HCT116 (cell line): Measurements from ENCODE around the gene SLC16A11. TPM values are rescaled to one million over a fixed set of nuclear protein-coding genes. Genes with fewer than 3 reads are reported as not detected.

Source experiments
- ATAC-seq: fragments of 200-7000 bp; cut with Tn5 transposase; 2 replicates; pipeline ENCODE4 v1.9.1; 2020; ENCODE audit warnings: mild to moderate bottlenecking, moderate library complexity
- BruUV-seq: library from RNA; stranded (reverse); fragments of 400-500 nt; replicated peaks from 2 replicates; lab custom pipeline; 2021; lab: Mats Ljungman, UMichigan
- CTCF ChIA-PET: fragments of 300-600 bp; sonication (Branson Sonifier 250); formaldehyde crosslinking; loops from one replicate; lab custom pipeline; 2021; ENCODE audit warnings: antibody characterized with exemption; lab: Charles Lee
- POLR2A ChIA-PET: fragments of 300-600, 350-600 bp; sonication (Branson Sonifier 250); formaldehyde crosslinking; loops from one replicate; lab custom pipeline; 2021; ENCODE audit warnings: antibody characterized with exemption; lab: Charles Lee
- RAD21 ChIA-PET, 2 experiments: fragments of 300-600 bp; sonication (Branson Sonifier 250); formaldehyde crosslinking; loops; one replicate each; lab custom pipeline; 2023; ENCODE audit warnings: low total read pairs in 2 of 2; ENCODE audit not compliant: uncharacterized antibody in 2 of 2, unreplicated experiment in 2 of 2, low non-redundant PET in 1 of 2; lab: Charles Lee
- DNase-seq: peaks from one replicate; pipeline ENCODE4 v3.0.0-alpha.2; 2010; ENCODE audit warnings: low read depth, low spot score
- H2AFZ ChIP-seq: fragments of 200-600 bp; shearing (Covaris generic), sonication (generic); 2 replicates; pipeline ENCODE4 v1.6.1; 2017; ENCODE audit warnings: low read depth, mixed run types, mixed read lengths, antibody characterized with exemption, low read length; ENCODE audit not compliant: poor library complexity, severe bottlenecking
- H3K27ac ChIP-seq: 2 replicates; pipeline ENCODE4 v1.5.1; 2012; ENCODE audit warnings: low read depth, low read length
- H3K27me3 ChIP-seq: fragments of 200-600 bp; sonication (generic); 2 replicates; pipeline ENCODE4 v1.6.1; 2016; ENCODE audit warnings: mixed run types, low read length, mixed read lengths; ENCODE audit not compliant: insufficient read depth
- H3K36me3 ChIP-seq, 2 experiments: fragments of 200-500 bp in 1 of 2; fragments of 200-600 bp in 1 of 2; sonication (Bioruptor generic) in 1 of 2; sonication (generic) in 1 of 2; 2 replicates each; pipeline versions ENCODE4 v1.5.1 to v1.6.1; 2014 to 2016; ENCODE audit warnings: low read length in 2 of 2, inconsistent platforms in 1 of 2, mixed read lengths in 1 of 2, mixed run types in 1 of 2; ENCODE audit not compliant: insufficient read depth in 2 of 2, control insufficient read depth in 1 of 2
- H3K4me1 ChIP-seq, 2 experiments: fragments of 200-600 bp in 1 of 2; sonication (generic) in 1 of 2; 2 replicates each; pipeline versions ENCODE4 v1.5.1 to v1.6.1; 2012 to 2017; ENCODE audit warnings: low read length in 2 of 2, inconsistent platforms in 1 of 2, mild to moderate bottlenecking in 1 of 2, mixed read lengths in 1 of 2, mixed run types in 1 of 2, moderate library complexity in 1 of 2; ENCODE audit not compliant: insufficient read depth in 2 of 2, control insufficient read depth in 1 of 2
- H3K4me2 ChIP-seq: fragments of 200-600 bp; sonication (generic); 2 replicates; pipeline ENCODE4 v1.6.1; 2017; ENCODE audit warnings: mixed run types, low read length, mixed read lengths
- H3K4me3 ChIP-seq, 2 experiments: fragments of 200-600 bp in 1 of 2; sonication (generic) in 1 of 2; replicated peaks in 1 of 2; 2 replicates each; pipeline ENCODE4 v1.5.1; 2011 to 2016; ENCODE audit warnings: low read length in 2 of 2, control low read depth in 1 of 2, low read depth in 1 of 2, mild to moderate bottlenecking in 1 of 2, mixed read lengths in 1 of 2, mixed run types in 1 of 2
- H3K79me2 ChIP-seq: fragments of 200-600 bp; sonication (generic); 2 replicates; pipeline ENCODE4 v1.6.1; 2017; ENCODE audit warnings: mild to moderate bottlenecking, mixed run types, low read length, moderate library complexity, mixed read lengths; ENCODE audit not compliant: insufficient read depth
- H3K9ac ChIP-seq: fragments of 200-600 bp; sonication (generic); 2 replicates; pipeline ENCODE4 v1.6.1; 2016; ENCODE audit warnings: low read length, mixed read lengths
- H3K9me2 ChIP-seq: fragments of 200-600 bp; sonication (generic), shearing (Covaris generic); 2 replicates; pipeline ENCODE4 v1.6.1; 2017; ENCODE audit warnings: mixed run types, mild to moderate bottlenecking, moderate library complexity; ENCODE audit not compliant: insufficient read depth
- H3K9me3 ChIP-seq, 2 experiments: fragments of 200-500 bp in 1 of 2; fragments of 200-600 bp in 1 of 2; sonication (Bioruptor generic) in 1 of 2; sonication (generic) in 1 of 2; 2 replicates each; pipeline ENCODE4 v1.6.1; 2014 to 2017; ENCODE audit warnings: low read length in 2 of 2, mixed read lengths in 2 of 2, inconsistent platforms in 1 of 2, low read depth in 1 of 2, mild to moderate bottlenecking in 1 of 2, mixed run types in 1 of 2, moderate library complexity in 1 of 2; ENCODE audit not compliant: control insufficient read depth in 1 of 2, insufficient read depth in 1 of 2
- H4K20me1 ChIP-seq: fragments of 200-600 bp; sonication (generic), shearing (Covaris generic); 2 replicates; pipeline ENCODE4 v1.6.1; 2017; ENCODE audit warnings: mixed run types, mild to moderate bottlenecking, moderate library complexity; ENCODE audit not compliant: insufficient read depth
- EGR1 ChIP-seq: IDR thresholded peaks from 2 replicates; pipeline ENCODE4 v1.6.1; 2012; ENCODE audit warnings: low read depth
- EZH2 ChIP-seq: fragments of 200-600 bp; sonication (generic); IDR thresholded peaks from 2 replicates; pipeline ENCODE4 v1.6.1; 2017; ENCODE audit warnings: antibody characterized with exemption, mixed run types
- EZH2phosphoT487 ChIP-seq: fragments of 200-600 bp; IDR thresholded peaks from 2 replicates; pipeline ENCODE4 v1.6.1; 2018; ENCODE audit warnings: antibody characterized with exemption, borderline replicate concordance
- JUND ChIP-seq: IDR thresholded peaks from 2 replicates; pipeline ENCODE4 v1.6.1; 2012
- POLR2A ChIP-seq: IDR thresholded peaks from 2 replicates; pipeline ENCODE4 v1.7.0; 2011; ENCODE audit warnings: borderline replicate concordance; ENCODE audit not compliant: insufficient read depth, insufficient read length; ENCODE audit errors: extremely low read depth
- ZFX ChIP-seq: fragments of 450-650 bp; IDR thresholded peaks from 2 replicates; pipeline ENCODE4 v1.6.1; 2017
- ZNF274 ChIP-seq: fragments of 200-500 bp; sonication (Bioruptor generic); IDR thresholded peaks from 2 replicates; pipeline ENCODE4 v1.6.1; 2014; ENCODE audit warnings: mild to moderate bottlenecking, low read depth, low read length, inconsistent platforms
- intact Hi-C: fragments of 100-400 bp; cut with micrococcal nuclease; formaldehyde crosslinking; loops from 2 replicates; pipeline ENCODE4 v1.10.0; 2022
- total RNA-seq: library from RNA; stranded (reverse); gene quantifications from one replicate; pipeline ENCODE4 v1.2.1, GENCODE V29; 2021; ENCODE audit not compliant: unreplicated experiment
- TF ChIP-seq, protein P1 (sequence below): IDR thresholded peaks from 2 replicates; pipeline ENCODE4 v1.6.1; 2012
- TF ChIP-seq, protein P2 (sequence below), 3 experiments: fragments of 200-600 bp in 1 of 3; sonication (generic) in 1 of 3; IDR thresholded peaks in 2 of 3; conservative IDR thresholded peaks in 1 of 3; 2 replicates each; pipeline ENCODE4 v1.5.1; 2012 to 2017; ENCODE audit warnings: low read depth in 2 of 3, low read length in 2 of 3, antibody characterized with exemption in 1 of 3, borderline replicate concordance in 1 of 3, control low read depth in 1 of 3, mild to moderate bottlenecking in 1 of 3, mixed read lengths in 1 of 3, mixed run types in 1 of 3, moderate library complexity in 1 of 3; ENCODE audit not compliant: insufficient read depth in 1 of 3
- TF ChIP-seq, protein P3 (sequence below): IDR thresholded peaks from 2 replicates; pipeline ENCODE4 v1.6.1; 2012; ENCODE audit warnings: low read depth
- TF ChIP-seq, protein P4 (sequence below): IDR thresholded peaks from 2 replicates; pipeline ENCODE4 v1.6.1; 2011; ENCODE audit warnings: mild to moderate bottlenecking, low read length, moderate library complexity; ENCODE audit not compliant: insufficient replicate concordance; ENCODE audit errors: extremely low read depth

SLC16A11 gene
- total RNA-seq, 1 experiment from 2014 or later = not detected

DNA sequence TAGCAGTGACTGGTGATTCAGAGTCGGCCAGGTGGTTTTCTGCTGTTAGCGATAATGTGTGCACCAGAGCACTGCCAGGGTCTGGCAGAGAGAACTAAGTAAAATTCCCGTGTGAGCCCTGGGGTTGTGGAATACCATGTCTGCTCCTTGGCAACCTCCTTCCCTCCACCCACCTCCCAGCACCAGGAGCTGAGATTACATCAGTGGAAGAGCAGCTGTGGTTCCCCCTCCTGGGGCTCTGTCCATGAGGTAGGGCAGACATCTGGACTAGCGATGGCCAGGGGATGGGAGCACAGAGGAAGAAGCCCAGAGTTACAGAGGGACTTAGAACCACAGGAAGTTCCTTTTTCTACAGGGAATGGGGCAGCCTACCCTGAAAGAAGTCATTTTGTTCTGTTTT lies 20.4 kb upstream of the SLC16A11 start:
- no peaks in the 10 kb centered on the region for H3K79me2 ChIP-seq
- intact Hi-C loops = no loop called here
- H3K4me1 ChIP-seq = peaks cover 16 to 25% of the 10 kb centered on the region in 2 experiments
- no peaks in the 10 kb centered on the region for H3K9me2 ChIP-seq
- RAD21 ChIA-PET = no interaction called here
- H3K9me3 ChIP-seq = no peaks in the 10 kb centered on the region
- DNase-seq (no peak), ATAC-seq (no peak)
- H4K20me1 ChIP-seq = no peaks in the 10 kb centered on the region
- peaks cover 4% of the 10 kb centered on the region; the same call in 1 of the 2 replicates for H3K27me3 ChIP-seq
- H3K9ac ChIP-seq = no peak overlapping the region
- TF ChIP-seq, protein P1, sequence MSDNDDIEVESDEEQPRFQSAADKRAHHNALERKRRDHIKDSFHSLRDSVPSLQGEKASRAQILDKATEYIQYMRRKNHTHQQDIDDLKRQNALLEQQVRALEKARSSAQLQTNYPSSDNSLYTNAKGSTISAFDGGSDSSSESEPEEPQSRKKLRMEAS = no peak
- TF ChIP-seq EZH2phosphoT487 = no peak
- TF ChIP-seq, protein P2, sequence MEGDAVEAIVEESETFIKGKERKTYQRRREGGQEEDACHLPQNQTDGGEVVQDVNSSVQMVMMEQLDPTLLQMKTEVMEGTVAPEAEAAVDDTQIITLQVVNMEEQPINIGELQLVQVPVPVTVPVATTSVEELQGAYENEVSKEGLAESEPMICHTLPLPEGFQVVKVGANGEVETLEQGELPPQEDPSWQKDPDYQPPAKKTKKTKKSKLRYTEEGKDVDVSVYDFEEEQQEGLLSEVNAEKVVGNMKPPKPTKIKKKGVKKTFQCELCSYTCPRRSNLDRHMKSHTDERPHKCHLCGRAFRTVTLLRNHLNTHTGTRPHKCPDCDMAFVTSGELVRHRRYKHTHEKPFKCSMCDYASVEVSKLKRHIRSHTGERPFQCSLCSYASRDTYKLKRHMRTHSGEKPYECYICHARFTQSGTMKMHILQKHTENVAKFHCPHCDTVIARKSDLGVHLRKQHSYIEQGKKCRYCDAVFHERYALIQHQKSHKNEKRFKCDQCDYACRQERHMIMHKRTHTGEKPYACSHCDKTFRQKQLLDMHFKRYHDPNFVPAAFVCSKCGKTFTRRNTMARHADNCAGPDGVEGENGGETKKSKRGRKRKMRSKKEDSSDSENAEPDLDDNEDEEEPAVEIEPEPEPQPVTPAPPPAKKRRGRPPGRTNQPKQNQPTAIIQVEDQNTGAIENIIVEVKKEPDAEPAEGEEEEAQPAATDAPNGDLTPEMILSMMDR (IDR thresholded peaks at IDR 0.05 in 2 of 3, conservative IDR thresholded peaks at IDR 0.05 in 1 of 3; ENCODE audit: borderline replicate concordance in 1 of 3, insufficient read depth in 1 of 3, low read depth in 2 of 3, low read length in 2 of 3) = no peak
- no peak overlapping the region for H3K27ac ChIP-seq
- no peaks in the 10 kb centered on the region for H3K36me3 ChIP-seq
- H2AFZ ChIP-seq = no peak overlapping the region
- H3K4me3 ChIP-seq = no peak overlapping the region
- CTCF ChIA-PET = no interaction called here
- POLR2A ChIA-PET = no interaction called here
- BruUV-seq = no TSS peak
- H3K4me2 ChIP-seq = no peak overlapping the region

DNA sequence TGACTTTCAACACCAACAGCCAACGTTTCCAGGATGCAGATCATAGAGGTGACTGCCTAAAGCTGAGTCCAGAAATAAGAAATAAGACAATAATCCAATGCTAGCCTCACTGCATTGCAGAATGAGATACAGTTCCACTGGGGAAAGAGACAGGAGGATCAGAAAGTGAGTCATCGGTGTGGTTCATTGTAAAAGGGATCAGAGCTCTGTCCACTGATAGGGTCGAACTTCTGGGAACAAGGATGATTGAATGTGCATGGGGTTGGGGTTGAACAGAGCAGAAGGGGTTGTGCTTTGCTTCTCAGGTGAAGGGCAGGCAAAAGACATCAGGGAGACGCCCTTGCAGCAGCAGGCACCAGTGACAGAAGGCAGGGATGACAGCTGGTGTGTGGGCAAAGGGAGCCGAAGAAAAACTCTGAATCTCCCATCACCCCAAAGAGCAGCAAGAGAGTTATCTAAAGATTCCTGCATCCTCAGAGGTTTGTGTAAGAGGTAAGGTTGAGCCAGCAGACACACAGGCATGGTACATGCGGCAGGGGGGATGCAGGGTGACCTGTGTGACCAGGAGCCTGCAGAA lies 19.7 kb upstream of the SLC16A11 start:
- H4K20me1 ChIP-seq = no peaks in the 10 kb centered on the region
- no TSS peak for BruUV-seq
- no peak for ATAC-seq
- RAD21 ChIA-PET = no interaction called here
- peaks cover 16 to 32% of the 10 kb centered on the region in 2 experiments for H3K4me1 ChIP-seq
- CTCF ChIA-PET = no interaction called here
- no peak overlapping the region for H3K4me3 ChIP-seq
- peaks cover 4% of the 10 kb centered on the region; the same call in 1 of the 2 replicates for H3K27me3 ChIP-seq
- no peak overlapping the region for H3K9ac ChIP-seq
- no peak overlapping the region for H2AFZ ChIP-seq
- H3K27ac ChIP-seq = no peak overlapping the region
- DNase-seq = no peak
- H3K36me3 ChIP-seq = no peaks in the 10 kb centered on the region
- H3K9me2 ChIP-seq = no peaks in the 10 kb centered on the region
- no peak overlapping the region; the same call in 1 of the 2 replicates for H3K4me2 ChIP-seq
- H3K9me3 ChIP-seq = no peaks in the 10 kb centered on the region
- intact Hi-C loops = no loop called here
- POLR2A ChIA-PET = no interaction called here
- H3K79me2 ChIP-seq = no peaks in the 10 kb centered on the region
- TF ChIP-seq, protein P3, sequence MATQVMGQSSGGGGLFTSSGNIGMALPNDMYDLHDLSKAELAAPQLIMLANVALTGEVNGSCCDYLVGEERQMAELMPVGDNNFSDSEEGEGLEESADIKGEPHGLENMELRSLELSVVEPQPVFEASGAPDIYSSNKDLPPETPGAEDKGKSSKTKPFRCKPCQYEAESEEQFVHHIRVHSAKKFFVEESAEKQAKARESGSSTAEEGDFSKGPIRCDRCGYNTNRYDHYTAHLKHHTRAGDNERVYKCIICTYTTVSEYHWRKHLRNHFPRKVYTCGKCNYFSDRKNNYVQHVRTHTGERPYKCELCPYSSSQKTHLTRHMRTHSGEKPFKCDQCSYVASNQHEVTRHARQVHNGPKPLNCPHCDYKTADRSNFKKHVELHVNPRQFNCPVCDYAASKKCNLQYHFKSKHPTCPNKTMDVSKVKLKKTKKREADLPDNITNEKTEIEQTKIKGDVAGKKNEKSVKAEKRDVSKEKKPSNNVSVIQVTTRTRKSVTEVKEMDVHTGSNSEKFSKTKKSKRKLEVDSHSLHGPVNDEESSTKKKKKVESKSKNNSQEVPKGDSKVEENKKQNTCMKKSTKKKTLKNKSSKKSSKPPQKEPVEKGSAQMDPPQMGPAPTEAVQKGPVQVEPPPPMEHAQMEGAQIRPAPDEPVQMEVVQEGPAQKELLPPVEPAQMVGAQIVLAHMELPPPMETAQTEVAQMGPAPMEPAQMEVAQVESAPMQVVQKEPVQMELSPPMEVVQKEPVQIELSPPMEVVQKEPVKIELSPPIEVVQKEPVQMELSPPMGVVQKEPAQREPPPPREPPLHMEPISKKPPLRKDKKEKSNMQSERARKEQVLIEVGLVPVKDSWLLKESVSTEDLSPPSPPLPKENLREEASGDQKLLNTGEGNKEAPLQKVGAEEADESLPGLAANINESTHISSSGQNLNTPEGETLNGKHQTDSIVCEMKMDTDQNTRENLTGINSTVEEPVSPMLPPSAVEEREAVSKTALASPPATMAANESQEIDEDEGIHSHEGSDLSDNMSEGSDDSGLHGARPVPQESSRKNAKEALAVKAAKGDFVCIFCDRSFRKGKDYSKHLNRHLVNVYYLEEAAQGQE = no peak
- TF ChIP-seq ZFX (no peak), EZH2 (no peak), EGR1 (no peak), ZNF274 (no peak), JUND (no peak), POLR2A (no peak)
- TF ChIP-seq, protein P4, sequence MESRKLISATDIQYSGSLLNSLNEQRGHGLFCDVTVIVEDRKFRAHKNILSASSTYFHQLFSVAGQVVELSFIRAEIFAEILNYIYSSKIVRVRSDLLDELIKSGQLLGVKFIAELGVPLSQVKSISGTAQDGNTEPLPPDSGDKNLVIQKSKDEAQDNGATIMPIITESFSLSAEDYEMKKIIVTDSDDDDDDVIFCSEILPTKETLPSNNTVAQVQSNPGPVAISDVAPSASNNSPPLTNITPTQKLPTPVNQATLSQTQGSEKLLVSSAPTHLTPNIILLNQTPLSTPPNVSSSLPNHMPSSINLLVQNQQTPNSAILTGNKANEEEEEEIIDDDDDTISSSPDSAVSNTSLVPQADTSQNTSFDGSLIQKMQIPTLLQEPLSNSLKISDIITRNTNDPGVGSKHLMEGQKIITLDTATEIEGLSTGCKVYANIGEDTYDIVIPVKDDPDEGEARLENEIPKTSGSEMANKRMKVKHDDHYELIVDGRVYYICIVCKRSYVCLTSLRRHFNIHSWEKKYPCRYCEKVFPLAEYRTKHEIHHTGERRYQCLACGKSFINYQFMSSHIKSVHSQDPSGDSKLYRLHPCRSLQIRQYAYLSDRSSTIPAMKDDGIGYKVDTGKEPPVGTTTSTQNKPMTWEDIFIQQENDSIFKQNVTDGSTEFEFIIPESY = no peak
- TF ChIP-seq, all 23 proteins: peak for 0
